ENCODE results near the gene ACACA.

Gene ACACA

GRCh38 chr17:37221865-37222264 is 184.8 kb downstream of the ACACA start:
- no peak for TF ChIP-seq CTCF (IDR thresholded peaks at IDR 0.05; ENCODE audit: extremely low read depth, missing control alignments)
- no peak for DNase-seq (ENCODE audit: low spot score)

- TF ChIP-seq CTCF (IDR thresholded peaks at IDR 0.05; ENCODE audit: extremely low read depth, missing control alignments) = peak; percentile 26
- peak; percentile 28 for DNase-seq (ENCODE audit: low spot score)
These were observed 186.1 kb downstream of the ACACA start for GRCh38 chr17:37220607-37220953.

GRCh38 chr17:37219876-37220606 is 186.6 kb downstream of the ACACA start:
- no peak for DNase-seq (ENCODE audit: low spot score)
- no peak for TF ChIP-seq CTCF (IDR thresholded peaks at IDR 0.05; ENCODE audit: extremely low read depth, missing control alignments)

GRCh38 chr17:37218849-37219248 is 187.8 kb downstream of the ACACA start:
- no peak for TF ChIP-seq CTCF (IDR thresholded peaks at IDR 0.05; ENCODE audit: extremely low read depth, missing control alignments)
- DNase-seq (ENCODE audit: low spot score) = no peak

GRCh38 chr17:37214416-37214815 is 192.2 kb downstream of the ACACA start:
- DNase-seq (ENCODE audit: low spot score) = no peak
- TF ChIP-seq CTCF (IDR thresholded peaks at IDR 0.05; ENCODE audit: extremely low read depth, missing control alignments) = no peak

- DNase-seq (ENCODE audit: low spot score) = no peak
These were observed 192.7 kb downstream of the ACACA start for GRCh38 chr17:37213927-37214326.

GRCh38 chr17:37212179-37212578 is 194.5 kb downstream of the ACACA start:
- no peak for TF ChIP-seq CTCF (IDR thresholded peaks at IDR 0.05; ENCODE audit: extremely low read depth, missing control alignments)

More at GRCh38 chr17:37213927-37214326, 192.7 kb downstream of the ACACA start:
- no peak for TF ChIP-seq CTCF (IDR thresholded peaks at IDR 0.05; ENCODE audit: extremely low read depth, missing control alignments)

More at GRCh38 chr17:37212179-37212578, 194.5 kb downstream of the ACACA start:
- no peak for DNase-seq (ENCODE audit: low spot score)

All from GM20000 (cell line).